Panc1 (cell line): ENCODE measurements around the gene FANK1.

Source experiments
- CTCF ChIP-seq: fragments of 450-650 bp; IDR thresholded peaks from 2 replicates; pipeline ENCODE4 v1.5.1; 2017; ENCODE audit warnings: mild to moderate bottlenecking
- POLR2AphosphoS5 ChIP-seq: IDR thresholded peaks from 2 replicates; pipeline ENCODE4 v1.6.1; 2012; ENCODE audit warnings: mild to moderate bottlenecking, low read depth, low read length, moderate library complexity
- SIN3A ChIP-seq: IDR thresholded peaks from 2 replicates; pipeline ENCODE4 v1.6.1; 2012; ENCODE audit warnings: low read depth, mild to moderate bottlenecking, low read length, moderate library complexity, borderline replicate concordance; ENCODE audit not compliant: insufficient read depth
- TCF7L2 ChIP-seq: IDR thresholded peaks from 2 replicates; pipeline ENCODE4 v1.6.1; 2011; ENCODE audit warnings: mild to moderate bottlenecking, low read depth, low read length, inconsistent platforms
- TF ChIP-seq, protein P1 (sequence below), 2 experiments: IDR thresholded peaks; 2 replicates each; pipeline ENCODE4 v1.6.1; 2011 to 2012; ENCODE audit warnings: low read depth in 2 of 2, control low read depth in 1 of 2, low read length in 1 of 2, mild to moderate bottlenecking in 1 of 2, moderate library complexity in 1 of 2; ENCODE audit not compliant: insufficient read depth in 1 of 2

DNA sequence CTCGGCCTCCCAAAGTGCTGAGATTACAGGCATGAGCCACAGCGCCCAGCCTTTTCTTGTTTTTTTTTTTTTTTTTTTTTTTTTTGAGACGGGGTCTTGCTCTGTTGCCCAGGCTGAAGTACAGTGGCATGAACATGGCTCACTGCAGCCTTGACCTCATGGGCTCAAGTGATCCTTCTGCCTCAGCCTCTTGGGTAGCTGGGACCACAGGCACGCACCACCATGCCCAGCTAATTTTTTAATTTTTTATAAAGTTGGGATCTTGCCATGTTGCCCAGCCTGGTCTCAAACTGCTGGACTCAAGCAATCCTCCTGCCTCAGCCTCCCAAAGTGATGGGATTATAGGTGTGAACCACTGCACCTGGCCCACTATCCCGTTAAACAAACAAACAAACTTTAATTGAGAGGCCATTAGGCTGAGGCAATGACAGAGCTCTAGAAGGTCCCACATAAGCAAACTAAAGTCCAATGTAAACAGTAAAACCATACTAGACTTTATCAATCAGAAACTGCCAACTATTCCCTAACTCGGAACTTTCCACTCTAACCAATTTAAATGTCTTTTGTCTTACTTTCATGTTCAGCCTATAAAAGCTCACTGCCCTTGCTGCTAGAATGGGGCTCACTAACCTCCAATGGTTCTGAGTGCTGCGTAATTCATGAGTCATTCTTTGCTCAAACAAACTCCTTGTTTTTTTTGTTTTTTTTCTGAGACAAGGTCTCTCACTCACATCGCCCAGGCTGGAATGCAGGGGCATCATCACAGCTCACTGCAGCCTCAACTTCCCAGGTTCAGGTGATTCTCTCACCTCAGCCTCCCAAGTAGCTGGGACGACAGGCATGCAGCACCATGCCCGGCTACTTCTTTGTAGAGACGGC is 17.2 kb upstream of the FANK1 start:
- no peak for TF ChIP-seq CTCF
- peak; percentile 74; the same call in 1 of the 2 replicates for TF ChIP-seq POLR2AphosphoS5
- peak; percentile 98 for TF ChIP-seq TCF7L2
- TF ChIP-seq, protein P1, sequence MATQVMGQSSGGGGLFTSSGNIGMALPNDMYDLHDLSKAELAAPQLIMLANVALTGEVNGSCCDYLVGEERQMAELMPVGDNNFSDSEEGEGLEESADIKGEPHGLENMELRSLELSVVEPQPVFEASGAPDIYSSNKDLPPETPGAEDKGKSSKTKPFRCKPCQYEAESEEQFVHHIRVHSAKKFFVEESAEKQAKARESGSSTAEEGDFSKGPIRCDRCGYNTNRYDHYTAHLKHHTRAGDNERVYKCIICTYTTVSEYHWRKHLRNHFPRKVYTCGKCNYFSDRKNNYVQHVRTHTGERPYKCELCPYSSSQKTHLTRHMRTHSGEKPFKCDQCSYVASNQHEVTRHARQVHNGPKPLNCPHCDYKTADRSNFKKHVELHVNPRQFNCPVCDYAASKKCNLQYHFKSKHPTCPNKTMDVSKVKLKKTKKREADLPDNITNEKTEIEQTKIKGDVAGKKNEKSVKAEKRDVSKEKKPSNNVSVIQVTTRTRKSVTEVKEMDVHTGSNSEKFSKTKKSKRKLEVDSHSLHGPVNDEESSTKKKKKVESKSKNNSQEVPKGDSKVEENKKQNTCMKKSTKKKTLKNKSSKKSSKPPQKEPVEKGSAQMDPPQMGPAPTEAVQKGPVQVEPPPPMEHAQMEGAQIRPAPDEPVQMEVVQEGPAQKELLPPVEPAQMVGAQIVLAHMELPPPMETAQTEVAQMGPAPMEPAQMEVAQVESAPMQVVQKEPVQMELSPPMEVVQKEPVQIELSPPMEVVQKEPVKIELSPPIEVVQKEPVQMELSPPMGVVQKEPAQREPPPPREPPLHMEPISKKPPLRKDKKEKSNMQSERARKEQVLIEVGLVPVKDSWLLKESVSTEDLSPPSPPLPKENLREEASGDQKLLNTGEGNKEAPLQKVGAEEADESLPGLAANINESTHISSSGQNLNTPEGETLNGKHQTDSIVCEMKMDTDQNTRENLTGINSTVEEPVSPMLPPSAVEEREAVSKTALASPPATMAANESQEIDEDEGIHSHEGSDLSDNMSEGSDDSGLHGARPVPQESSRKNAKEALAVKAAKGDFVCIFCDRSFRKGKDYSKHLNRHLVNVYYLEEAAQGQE (IDR thresholded peaks at IDR 0.05; ENCODE audit: insufficient read depth in 1 of 2, low read depth in 2 of 2, low read length in 1 of 2), result no peak
- no peak for TF ChIP-seq SIN3A
